Measurements from ENCODE around the gene NSD2.

NSD2 gene

GRCh38 chr4:1939664-1940509, 68.7 kb downstream of the NSD2 start:
- H3K27me3 ChIP-seq (ENCODE audit: control insufficient read depth, insufficient read depth, low read length, poor library complexity, severe bottlenecking) = no peaks in the 10 kb centered on the region

GRCh38 chr4:1940566-1940965, 69.4 kb downstream of the NSD2 start:
- Histone ChIP-seq H3K4me1 (ENCODE audit: control insufficient read depth, insufficient read depth, low read length) (no peaks in the 10 kb centered on the region), H3K27ac (ENCODE audit: insufficient read depth, low read depth, low read length, poor library complexity, severe bottlenecking) (no peak overlapping the region), H3K9me3 (ENCODE audit: control insufficient read depth, low read length) (no peaks in the 10 kb centered on the region), H3K27me3 (ENCODE audit: control insufficient read depth, insufficient read depth, low read length, poor library complexity, severe bottlenecking) (no peaks in the 10 kb centered on the region), H3K36me3 (ENCODE audit: control insufficient read depth, insufficient read depth, low read length) (peaks cover 36% of the 10 kb centered on the region), H3K4me3 (ENCODE audit: insufficient read depth, low read depth, low read length) (no peak overlapping the region)
- WGBS, 2 experiments = 95 to 97% methylated on average over 7 of the region's 7 CpGs

More at GRCh38 chr4:1939664-1940509, 68.7 kb downstream of the NSD2 start:
- Histone ChIP-seq H3K4me1 (ENCODE audit: control insufficient read depth, insufficient read depth, low read length) (no peaks in the 10 kb centered on the region), H3K36me3 (ENCODE audit: control insufficient read depth, insufficient read depth, low read length) (peaks cover 41% of the 10 kb centered on the region), H3K27ac (ENCODE audit: insufficient read depth, low read depth, low read length, poor library complexity, severe bottlenecking) (no peak overlapping the region), H3K4me3 (ENCODE audit: insufficient read depth, low read depth, low read length) (no peak overlapping the region), H3K9me3 (ENCODE audit: control insufficient read depth, low read length) (no peaks in the 10 kb centered on the region)
- 95 to 98% methylated on average over 11 of the region's 11 CpGs for WGBS, 2 experiments

- Histone ChIP-seq H3K4me3 (ENCODE audit: insufficient read depth, low read depth, low read length) (no peak overlapping the region), H3K36me3 (ENCODE audit: control insufficient read depth, insufficient read depth, low read length) (peaks cover 30% of the 10 kb centered on the region)
These were observed 72.7 kb downstream of the NSD2 start for GRCh38 chr4:1943928-1944327.

GRCh38 chr4:1945124-1945895, 74.1 kb downstream of the NSD2 start:
- H3K36me3 ChIP-seq (ENCODE audit: control insufficient read depth, insufficient read depth, low read length) = peaks cover 21% of the 10 kb centered on the region
- 82 to 86% methylated on average over 11 of the region's 11 CpGs for WGBS, 2 experiments
- H3K9me3 ChIP-seq (ENCODE audit: control insufficient read depth, low read length) = no peaks in the 10 kb centered on the region
- H3K4me3 ChIP-seq (ENCODE audit: insufficient read depth, low read depth, low read length) = no peak overlapping the region
- H3K4me1 ChIP-seq (ENCODE audit: control insufficient read depth, insufficient read depth, low read length) = no peaks in the 10 kb centered on the region
- H3K27ac ChIP-seq (ENCODE audit: insufficient read depth, low read depth, low read length, poor library complexity, severe bottlenecking) = no peak overlapping the region
- no peaks in the 10 kb centered on the region for H3K27me3 ChIP-seq (ENCODE audit: control insufficient read depth, insufficient read depth, low read length, poor library complexity, severe bottlenecking)

More at GRCh38 chr4:1943928-1944327, 72.7 kb downstream of the NSD2 start:
- Histone ChIP-seq H3K9me3 (ENCODE audit: control insufficient read depth, low read length) (no peaks in the 10 kb centered on the region), H3K27ac (ENCODE audit: insufficient read depth, low read depth, low read length, poor library complexity, severe bottlenecking) (peak overlapping the region; percentile 21), H3K4me1 (ENCODE audit: control insufficient read depth, insufficient read depth, low read length) (no peaks in the 10 kb centered on the region), H3K27me3 (ENCODE audit: control insufficient read depth, insufficient read depth, low read length, poor library complexity, severe bottlenecking) (no peaks in the 10 kb centered on the region)
- 95% methylated on average over 7 of the region's 7 CpGs for WGBS, 2 experiments

- Histone ChIP-seq H3K4me3 (ENCODE audit: insufficient read depth, low read depth, low read length) (no peak overlapping the region), H3K9me3 (ENCODE audit: control insufficient read depth, low read length) (no peaks in the 10 kb centered on the region), H3K36me3 (ENCODE audit: control insufficient read depth, insufficient read depth, low read length) (peaks cover 17% of the 10 kb centered on the region), H3K4me1 (ENCODE audit: control insufficient read depth, insufficient read depth, low read length) (no peaks in the 10 kb centered on the region), H3K27me3 (ENCODE audit: control insufficient read depth, insufficient read depth, low read length, poor library complexity, severe bottlenecking) (no peaks in the 10 kb centered on the region), H3K27ac (ENCODE audit: insufficient read depth, low read depth, low read length, poor library complexity, severe bottlenecking) (no peak overlapping the region)
- WGBS, 2 experiments = 100% methylated on average over 1 of the region's 1 CpG
These were observed 74.7 kb downstream of the NSD2 start for GRCh38 chr4:1945912-1946311.

- Histone ChIP-seq H3K27me3 (ENCODE audit: control insufficient read depth, insufficient read depth, low read length, poor library complexity, severe bottlenecking) (no peaks in the 10 kb centered on the region), H3K27ac (ENCODE audit: insufficient read depth, low read depth, low read length, poor library complexity, severe bottlenecking) (no peak overlapping the region), H3K4me1 (ENCODE audit: control insufficient read depth, insufficient read depth, low read length) (no peaks in the 10 kb centered on the region), H3K4me3 (ENCODE audit: insufficient read depth, low read depth, low read length) (no peak overlapping the region), H3K9me3 (ENCODE audit: control insufficient read depth, low read length) (no peaks in the 10 kb centered on the region), H3K36me3 (ENCODE audit: control insufficient read depth, insufficient read depth, low read length) (peaks cover 24% of the 10 kb centered on the region)
- WGBS, 2 experiments = 95% methylated on average over 16 of the region's 16 CpGs
These were observed 77.0 kb downstream of the NSD2 start for GRCh38 chr4:1948232-1948631.

GRCh38 chr4:1948892-1949436, 77.8 kb downstream of the NSD2 start:
- WGBS, 2 experiments = 92 to 96% methylated on average over 8 of the region's 8 CpGs
- Histone ChIP-seq H3K36me3 (ENCODE audit: control insufficient read depth, insufficient read depth, low read length) (peaks cover 25% of the 10 kb centered on the region), H3K4me1 (ENCODE audit: control insufficient read depth, insufficient read depth, low read length) (no peaks in the 10 kb centered on the region), H3K9me3 (ENCODE audit: control insufficient read depth, low read length) (no peaks in the 10 kb centered on the region), H3K27me3 (ENCODE audit: control insufficient read depth, insufficient read depth, low read length, poor library complexity, severe bottlenecking) (no peaks in the 10 kb centered on the region), H3K27ac (ENCODE audit: insufficient read depth, low read depth, low read length, poor library complexity, severe bottlenecking) (no peak overlapping the region), H3K4me3 (ENCODE audit: insufficient read depth, low read depth, low read length) (no peak overlapping the region)

GRCh38 chr4:1950369-1950768, 79.2 kb downstream of the NSD2 start:
- H3K27me3 ChIP-seq (ENCODE audit: control insufficient read depth, insufficient read depth, low read length, poor library complexity, severe bottlenecking) = no peaks in the 10 kb centered on the region
- H3K36me3 ChIP-seq (ENCODE audit: control insufficient read depth, insufficient read depth, low read length) = peaks cover 32% of the 10 kb centered on the region
- no peaks in the 10 kb centered on the region for H3K9me3 ChIP-seq (ENCODE audit: control insufficient read depth, low read length)
- no peaks in the 10 kb centered on the region for H3K4me1 ChIP-seq (ENCODE audit: control insufficient read depth, insufficient read depth, low read length)
- H3K4me3 ChIP-seq (ENCODE audit: insufficient read depth, low read depth, low read length) = no peak overlapping the region
- peak overlapping the region; percentile 2 for H3K27ac ChIP-seq (ENCODE audit: insufficient read depth, low read depth, low read length, poor library complexity, severe bottlenecking)
- 95 to 96% methylated on average over 10 of the region's 10 CpGs for WGBS, 2 experiments

GRCh38 chr4:1952058-1952700, 81.0 kb downstream of the NSD2 start:
- 95 to 96% methylated on average over 20 of the region's 20 CpGs for WGBS, 2 experiments
- Histone ChIP-seq H3K27ac (ENCODE audit: insufficient read depth, low read depth, low read length, poor library complexity, severe bottlenecking) (no peak overlapping the region), H3K27me3 (ENCODE audit: control insufficient read depth, insufficient read depth, low read length, poor library complexity, severe bottlenecking) (no peaks in the 10 kb centered on the region), H3K4me3 (ENCODE audit: insufficient read depth, low read depth, low read length) (no peak overlapping the region), H3K9me3 (ENCODE audit: control insufficient read depth, low read length) (no peaks in the 10 kb centered on the region), H3K36me3 (ENCODE audit: control insufficient read depth, insufficient read depth, low read length) (peaks cover 44% of the 10 kb centered on the region), H3K4me1 (ENCODE audit: control insufficient read depth, insufficient read depth, low read length) (no peaks in the 10 kb centered on the region)

GRCh38 chr4:1952719-1953118, 81.5 kb downstream of the NSD2 start:
- Histone ChIP-seq H3K4me3 (ENCODE audit: insufficient read depth, low read depth, low read length) (no peak overlapping the region), H3K27ac (ENCODE audit: insufficient read depth, low read depth, low read length, poor library complexity, severe bottlenecking) (no peak overlapping the region), H3K4me1 (ENCODE audit: control insufficient read depth, insufficient read depth, low read length) (no peaks in the 10 kb centered on the region), H3K27me3 (ENCODE audit: control insufficient read depth, insufficient read depth, low read length, poor library complexity, severe bottlenecking) (no peaks in the 10 kb centered on the region), H3K36me3 (ENCODE audit: control insufficient read depth, insufficient read depth, low read length) (peaks cover 48% of the 10 kb centered on the region), H3K9me3 (ENCODE audit: control insufficient read depth, low read length) (no peaks in the 10 kb centered on the region)
- WGBS, 2 experiments = 94 to 96% methylated on average over 5 of the region's 5 CpGs
